ENCODE data around the gene TMEM178B. TPM values are rescaled to one million over a fixed set of nuclear protein-coding genes. Genes with fewer than 3 reads are reported as not detected.
"Not testable (repeated sequence)": the region's sequence is repeated elsewhere in the genome, so short reads cannot be mapped to it uniquely, and the experiment has no call there.

TMEM178B gene
- total and polyA plus RNA-seq, 10 of the 15 experiments (the other 5 are each of a cell fraction or from before 2014, with no cell fraction given), result 0.01 to 1.1 (median 0.04) TPM; not detected in 2

DNA sequence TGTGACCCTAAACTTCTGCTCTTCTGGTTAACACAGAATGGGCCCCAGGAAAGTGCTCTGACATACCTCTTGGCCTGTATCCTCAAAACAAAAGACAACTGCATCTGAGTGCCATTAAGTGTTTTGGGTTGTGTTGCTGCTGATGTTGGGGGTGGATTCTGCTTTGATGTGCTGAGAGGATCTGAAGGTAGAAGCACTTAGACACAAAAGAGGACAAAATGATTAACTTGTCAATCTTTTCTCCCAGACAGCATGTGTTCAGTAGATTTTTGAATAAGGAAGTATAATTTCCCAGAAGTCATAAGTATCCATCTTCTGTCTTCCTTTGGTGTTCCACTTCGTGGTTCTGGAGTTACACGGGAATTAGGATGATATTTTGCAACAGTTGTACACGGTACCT, 16.1 kb upstream of the TMEM178B start:
- Histone ChIP-seq H3K79me2 (ENCODE audit: control insufficient read depth, insufficient read depth, low read length) (no peaks in the 10 kb centered on the region), H3K27me3 (replicated peaks in 1 of 2; ENCODE audit: control insufficient read depth in 2 of 2, insufficient read depth in 2 of 2, low read length in 1 of 2) (no peaks in the 10 kb centered on the region), H3K4me1 (ENCODE audit: control insufficient read depth, insufficient read depth, low read length) (no peaks in the 10 kb centered on the region), H3K27ac (ENCODE audit: control insufficient read depth, insufficient read depth) (no peak overlapping the region), H2AFZ (ENCODE audit: control insufficient read depth, low read depth, low read length) (no peak overlapping the region), H4K20me1 (ENCODE audit: control insufficient read depth, insufficient read depth) (no peaks in the 10 kb centered on the region), H3K36me3 (ENCODE audit: control insufficient read depth in 2 of 2, insufficient read depth in 2 of 2, low read length in 1 of 2) (no peaks in the 10 kb centered on the region), H3K9ac (ENCODE audit: control insufficient read depth, insufficient read depth, low read length) (no peak overlapping the region), H3K4me2 (ENCODE audit: control insufficient read depth, insufficient read depth) (no peak overlapping the region), H3K9me3 (replicated peaks; ENCODE audit: control insufficient read depth, insufficient read depth, low read length) (no peaks in the 10 kb centered on the region; the same call in 2 of the 3 replicates), H3K4me3 (no peak overlapping the region)
- RAD21 ChIA-PET (ENCODE audit: unreplicated experiment), result no interaction called here
- no peak for DNase-seq (ENCODE audit: low read depth, low spot score)
- WGBS (ENCODE audit: insufficient coverage, insufficient replicate concordance, low lambda C conversion rate, missing lambda C conversion rate), result 38% methylated on average over 3 of the region's 3 CpGs
- POLR2A ChIA-PET, result no interaction called here
- BruUV-seq (replicated peaks), result no TSS peak
- TF ChIP-seq NR2F1 (conservative IDR thresholded peaks at IDR 0.05) (no peak), EGR1 (IDR thresholded peaks at IDR 0.05; ENCODE audit: borderline replicate concordance in 1 of 2, low read depth in 2 of 2, low read length in 2 of 2) (no peak), PML (IDR thresholded peaks at IDR 0.05; ENCODE audit: low read length) (no peak), HDAC6 (IDR thresholded peaks at IDR 0.05; ENCODE audit: unreplicated experiment) (no peak), EP300 (IDR thresholded peaks at IDR 0.05; ENCODE audit: borderline replicate concordance in 1 of 2, control insufficient read depth in 1 of 2, low read depth in 2 of 2, low read length in 2 of 2) (no peak), SREBF1 (IDR thresholded peaks at IDR 0.05; ENCODE audit: low read length) (no peak), CBX3 (IDR thresholded peaks at IDR 0.05; ENCODE audit: borderline replicate concordance, low read depth) (no peak), JUND (IDR thresholded peaks at IDR 0.05; ENCODE audit: low read depth, low read length) (no peak), NFYB (IDR thresholded peaks at IDR 0.05; ENCODE audit: insufficient read depth, low read depth, low read length) (no peak), TAF1 (IDR thresholded peaks at IDR 0.05; ENCODE audit: borderline replicate concordance, low read depth, low read length) (no peak), IRF5 (IDR thresholded peaks at IDR 0.05; ENCODE audit: borderline replicate concordance) (no peak), RB1 (IDR thresholded peaks at IDR 0.05; ENCODE audit: borderline replicate concordance) (no peak), SPI1 (IDR thresholded peaks at IDR 0.05; ENCODE audit: borderline replicate concordance, insufficient read depth, low read depth, low read length) (no peak)
- TF ChIP-seq, protein P1, sequence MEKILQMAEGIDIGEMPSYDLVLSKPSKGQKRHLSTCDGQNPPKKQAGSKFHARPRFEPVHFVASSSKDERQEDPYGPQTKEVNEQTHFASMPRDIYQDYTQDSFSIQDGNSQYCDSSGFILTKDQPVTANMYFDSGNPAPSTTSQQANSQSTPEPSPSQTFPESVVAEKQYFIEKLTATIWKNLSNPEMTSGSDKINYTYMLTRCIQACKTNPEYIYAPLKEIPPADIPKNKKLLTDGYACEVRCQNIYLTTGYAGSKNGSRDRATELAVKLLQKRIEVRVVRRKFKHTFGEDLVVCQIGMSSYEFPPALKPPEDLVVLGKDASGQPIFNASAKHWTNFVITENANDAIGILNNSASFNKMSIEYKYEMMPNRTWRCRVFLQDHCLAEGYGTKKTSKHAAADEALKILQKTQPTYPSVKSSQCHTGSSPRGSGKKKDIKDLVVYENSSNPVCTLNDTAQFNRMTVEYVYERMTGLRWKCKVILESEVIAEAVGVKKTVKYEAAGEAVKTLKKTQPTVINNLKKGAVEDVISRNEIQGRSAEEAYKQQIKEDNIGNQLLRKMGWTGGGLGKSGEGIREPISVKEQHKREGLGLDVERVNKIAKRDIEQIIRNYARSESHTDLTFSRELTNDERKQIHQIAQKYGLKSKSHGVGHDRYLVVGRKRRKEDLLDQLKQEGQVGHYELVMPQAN (conservative IDR thresholded peaks at IDR 0.05), result no peak
- in situ Hi-C loops (cut with MboI) (no loop called here), intact Hi-C loops (cut with micrococcal nuclease; ENCODE audit: unreplicated experiment) (no loop called here)
- SMC1A ChIA-PET (ENCODE audit: uncharacterized antibody, unreplicated experiment), result no interaction called here
- FAIRE-seq, result no peak
- CTCF ChIA-PET, result no interaction called here
- ATAC-seq, result no peak

DNA sequence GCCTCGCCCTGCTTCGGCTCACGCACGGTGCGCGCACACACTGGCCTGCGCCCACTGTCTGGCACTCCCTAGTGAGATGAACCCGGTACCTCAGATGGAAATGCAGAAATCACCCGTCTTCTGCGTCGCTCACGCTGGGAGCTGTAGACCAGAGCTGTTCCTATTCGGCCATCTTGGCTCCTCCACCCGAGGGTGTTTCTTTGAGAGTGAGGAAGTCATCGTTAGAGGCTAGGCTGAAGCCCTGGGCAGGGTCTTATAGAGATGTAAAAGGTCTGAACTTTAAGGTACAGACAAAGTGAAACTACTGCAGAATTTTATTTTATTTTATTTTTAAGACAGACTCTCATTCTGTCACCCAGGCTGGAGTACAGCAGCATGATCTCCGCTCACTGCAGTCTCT, 6.0 kb upstream of the TMEM178B start:
- peaks cover 1 to 16% of the 10 kb centered on the region in 2 experiments; a peak in 3 of 4 replicates for H3K27me3 ChIP-seq (replicated peaks in 1 of 2; ENCODE audit: control insufficient read depth in 2 of 2, insufficient read depth in 2 of 2, low read length in 1 of 2)
- POLR2A ChIA-PET; BruUV-seq (replicated peaks); FAIRE-seq; H3K4me2 ChIP-seq (ENCODE audit: control insufficient read depth, insufficient read depth); H3K36me3 ChIP-seq (ENCODE audit: control insufficient read depth in 2 of 2, insufficient read depth in 2 of 2, low read length in 1 of 2); H4K20me1 ChIP-seq (ENCODE audit: control insufficient read depth, insufficient read depth); in situ Hi-C loops (cut with MboI); H3K9me3 ChIP-seq (replicated peaks; ENCODE audit: control insufficient read depth, insufficient read depth, low read length); H3K4me3 ChIP-seq; SMC1A ChIA-PET (ENCODE audit: uncharacterized antibody, unreplicated experiment); CTCF ChIA-PET; H2AFZ ChIP-seq (ENCODE audit: control insufficient read depth, low read depth, low read length); H3K4me1 ChIP-seq (ENCODE audit: control insufficient read depth, insufficient read depth, low read length); H3K27ac ChIP-seq (ENCODE audit: control insufficient read depth, insufficient read depth); DNase-seq (ENCODE audit: low read depth, low spot score); ATAC-seq; H3K79me2 ChIP-seq (ENCODE audit: control insufficient read depth, insufficient read depth, low read length); H3K9ac ChIP-seq (ENCODE audit: control insufficient read depth, insufficient read depth, low read length); intact Hi-C loops (cut with micrococcal nuclease; ENCODE audit: unreplicated experiment); RAD21 ChIA-PET (ENCODE audit: unreplicated experiment): not testable (repeated sequence)
- WGBS (ENCODE audit: insufficient coverage, insufficient replicate concordance, low lambda C conversion rate, missing lambda C conversion rate), result 66% methylated on average over 8 of the region's 16 CpGs

Data from GM12878 (cell line).